ENCODE data around the gene ARHGEF26. TPM values are rescaled to one million over a fixed set of nuclear protein-coding genes. Genes with fewer than 3 reads are reported as not detected.

The ARHGEF26 gene
- total and polyA plus RNA-seq, 2 experiments from 2014 or later: 9.4 to 16.9 TPM

- Histone ChIP-seq H3F3A (replicated peaks; ENCODE audit: low read depth) (no peaks in the 10 kb centered on the region), H3K79me2 (replicated peaks; ENCODE audit: insufficient read depth) (no peaks in the 10 kb centered on the region), H4K20me1 (replicated peaks; ENCODE audit: insufficient read depth) (no peaks in the 10 kb centered on the region), H3K36me3 (ENCODE audit: insufficient read depth) (peaks cover 4% of the 10 kb centered on the region; the same call in 1 of the 2 replicates), H3K4me1 (ENCODE audit: insufficient read depth) (no peaks in the 10 kb centered on the region), H3K27ac (ENCODE audit: low read depth) (no peak overlapping the region), H3K9me2 (ENCODE audit: insufficient read depth) (no peaks in the 10 kb centered on the region), H3K4me2 (no peak overlapping the region), H2AFZ (no peak overlapping the region), H3K4me3 (no peak overlapping the region), H3K27me3 (ENCODE audit: insufficient read depth) (no peaks in the 10 kb centered on the region)
- H3K36me3 Mint-ChIP-seq (ENCODE audit: low read depth): peaks cover 59% of the 10 kb centered on the region
- H3K9me3 Mint-ChIP-seq: peaks cover 15% of the 10 kb centered on the region
- TF ChIP-seq ZNF331 (CRISPR knock-in tag; IDR thresholded peaks at IDR 0.05; ENCODE audit: low read depth) (no peak), NANOG (IDR thresholded peaks at IDR 0.05; ENCODE audit: borderline replicate concordance) (no peak), CREB1 (CRISPR knock-in tag; IDR thresholded peaks at IDR 0.05; ENCODE audit: low read depth) (no peak), CTCF (conservative IDR thresholded peaks at IDR 0.05; ENCODE audit: low read depth in 2 of 2) (no peak), ETS1 (IDR thresholded peaks at IDR 0.05) (no peak), ZNF114 (CRISPR knock-in tag; IDR thresholded peaks at IDR 0.05) (no peak), EZH2 (IDR thresholded peaks at IDR 0.05; ENCODE audit: low read depth, unreplicated experiment) (no peak), JUNB (IDR thresholded peaks at IDR 0.05; ENCODE audit: unreplicated experiment) (no peak), EZH2phosphoT487 (IDR thresholded peaks at IDR 0.05; ENCODE audit: unreplicated experiment) (no peak), ZNF462 (CRISPR knock-in tag; IDR thresholded peaks at IDR 0.05) (no peak), STAT1 (IDR thresholded peaks at IDR 0.05; ENCODE audit: unreplicated experiment) (no peak), POLR2AphosphoS5 (IDR thresholded peaks at IDR 0.05; ENCODE audit: low read depth) (no peak), REST (IDR thresholded peaks at IDR 0.05; ENCODE audit: unreplicated experiment) (no peak)
- DNase-seq (ENCODE audit: low spot score): no peak
- no peak overlapping the region for H3K4me3 Mint-ChIP-seq
- H3K4me1 Mint-ChIP-seq: no peaks in the 10 kb centered on the region
- H3K27ac Mint-ChIP-seq: no peak overlapping the region
- peaks cover 3% of the 10 kb centered on the region for H3K27me3 Mint-ChIP-seq (ENCODE audit: insufficient read depth, low read depth, poor library complexity)
- ATAC-seq: no peak
Observed at GRCh38 chr3:154210986-154211385, 89.8 kb downstream of the ARHGEF26 start.

Measured in GM23338 (cell line).